Amygdala (tissue), 56 donors: ENCODE measurements around the gene ARF6.
"Not testable (repeated sequence)": the region's sequence is repeated elsewhere in the genome, so short reads cannot be mapped to it uniquely, and the experiment has no call there.

ENCODE experiments used
- DNase-seq, 56 donors: peaks; one replicate each; lab custom pipeline; 2025; lab: John Stamatoyannopoulos, UW

ARF6 gene

DNA sequence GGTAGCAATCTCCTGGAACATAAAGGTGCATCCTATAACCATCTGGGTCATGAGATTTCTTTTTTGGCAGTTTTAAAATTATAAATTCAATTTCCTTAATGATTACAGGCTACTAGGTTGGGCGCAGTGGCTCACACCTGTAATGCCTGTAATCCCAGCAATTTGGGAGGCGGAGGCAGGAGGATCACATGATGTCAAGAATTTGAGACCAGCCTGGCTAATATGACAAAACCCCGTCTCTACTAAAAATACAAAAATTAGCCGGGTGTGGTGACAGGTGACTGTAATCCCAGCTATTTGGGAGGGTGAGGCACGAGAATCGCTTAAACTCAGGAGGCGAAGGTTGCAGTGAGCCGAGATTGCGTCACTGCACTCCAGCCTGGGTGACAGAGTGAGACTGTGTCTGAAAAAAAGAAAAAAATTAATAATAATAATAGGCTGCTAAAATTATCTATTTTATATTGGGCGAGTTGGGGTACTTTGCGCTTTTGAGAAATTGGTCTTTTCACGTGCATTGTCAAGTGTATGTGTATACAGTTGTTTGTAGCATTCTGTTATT is 17.2 kb upstream of the ARF6 start:
- DNase-seq, result no peak

DNA sequence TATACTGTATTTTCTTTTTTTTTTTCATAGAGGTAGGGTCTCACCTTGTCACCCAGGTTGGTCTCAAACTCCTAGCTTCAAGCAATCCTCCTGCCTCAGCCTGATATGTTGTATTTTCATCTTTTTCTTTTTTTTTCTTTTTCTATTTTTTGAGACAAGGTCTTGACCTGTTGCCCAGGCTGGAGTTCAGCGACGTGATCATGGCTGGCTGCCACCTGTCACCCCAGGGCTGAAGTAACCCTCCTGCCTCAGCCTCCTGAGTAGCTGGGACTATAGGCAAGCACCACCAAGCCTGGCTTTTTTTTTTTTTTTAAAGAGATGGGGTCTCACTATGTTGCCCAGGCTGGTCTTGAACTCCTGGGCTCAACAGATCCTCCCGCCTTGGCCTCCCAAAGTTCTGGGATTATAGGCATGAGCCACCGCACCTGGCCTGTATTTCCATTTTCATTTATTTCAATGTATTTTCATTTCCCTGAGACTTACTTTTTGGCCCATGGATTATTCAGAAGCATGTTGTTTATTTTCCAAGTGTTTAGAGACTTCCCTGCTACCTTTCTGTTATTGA is 16.2 kb upstream of the ARF6 start:
- DNase-seq, result no peak

DNA sequence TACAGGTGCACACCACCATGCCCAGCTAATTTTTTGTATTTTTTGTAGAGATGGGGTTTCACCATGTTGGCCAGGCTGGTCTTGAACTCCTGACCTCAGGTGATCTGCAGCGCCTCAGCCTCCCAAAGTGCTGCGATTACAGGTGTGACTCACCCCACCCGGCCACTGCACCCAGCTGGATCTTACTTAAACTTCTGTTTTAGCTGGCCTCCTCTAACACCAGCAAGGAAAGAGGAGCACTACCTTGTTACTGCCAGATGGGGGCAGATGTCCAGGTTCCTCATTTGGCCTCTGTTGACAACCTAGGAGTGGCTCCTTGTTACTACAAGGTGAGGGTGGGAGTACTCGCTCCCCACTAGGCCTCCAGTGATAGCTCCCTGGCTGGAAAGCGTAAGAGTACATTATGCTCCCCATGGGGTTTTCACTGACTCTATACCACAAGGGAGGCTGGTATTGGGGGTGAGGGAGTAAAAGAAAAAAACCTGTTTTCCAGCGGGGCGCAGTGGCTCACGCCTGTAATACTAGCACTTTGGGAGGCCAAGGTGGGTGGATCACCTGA is 13.2 kb upstream of the ARF6 start:
- peak in 2 of 56 donors; percentile 3 to 7 for DNase-seq

DNA sequence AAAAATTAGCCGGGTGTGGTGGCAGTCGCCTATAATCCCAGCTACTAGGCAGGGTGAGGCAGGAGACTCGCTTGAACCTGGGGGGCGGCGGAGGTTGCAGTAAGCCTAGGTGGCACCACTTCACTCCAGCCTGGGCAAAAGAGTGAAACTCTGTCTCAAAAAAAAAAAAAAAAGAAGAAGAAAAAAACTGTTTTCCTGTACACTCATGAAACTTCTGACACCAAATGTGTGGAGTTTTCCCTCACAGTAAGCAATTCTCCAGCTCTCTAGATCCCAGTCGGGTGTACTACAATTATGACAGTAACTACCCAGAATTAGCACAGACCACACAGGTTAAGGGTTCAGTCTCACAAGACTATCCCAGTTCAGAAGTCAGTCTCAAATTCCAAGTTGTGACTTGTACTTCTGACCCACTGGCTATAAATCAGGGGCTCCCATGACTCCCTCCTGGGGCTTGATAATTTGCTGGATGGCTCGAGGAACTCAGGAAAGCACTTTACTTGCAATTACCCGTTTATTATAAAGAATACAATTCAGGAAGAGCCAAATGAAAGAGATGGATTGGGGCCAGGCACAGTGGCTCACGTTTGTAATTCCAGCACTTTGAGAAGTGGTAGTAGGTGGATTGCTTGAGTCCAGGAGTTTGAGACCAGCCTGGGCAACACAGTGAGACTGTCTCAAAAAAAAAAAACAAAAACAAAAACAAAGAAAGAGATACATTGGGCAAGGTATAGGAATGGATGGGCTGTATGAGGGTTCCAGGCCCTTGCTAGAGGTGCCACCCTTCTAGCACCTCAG is 12.4 kb upstream of the ARF6 start:
- no peak for DNase-seq

DNA sequence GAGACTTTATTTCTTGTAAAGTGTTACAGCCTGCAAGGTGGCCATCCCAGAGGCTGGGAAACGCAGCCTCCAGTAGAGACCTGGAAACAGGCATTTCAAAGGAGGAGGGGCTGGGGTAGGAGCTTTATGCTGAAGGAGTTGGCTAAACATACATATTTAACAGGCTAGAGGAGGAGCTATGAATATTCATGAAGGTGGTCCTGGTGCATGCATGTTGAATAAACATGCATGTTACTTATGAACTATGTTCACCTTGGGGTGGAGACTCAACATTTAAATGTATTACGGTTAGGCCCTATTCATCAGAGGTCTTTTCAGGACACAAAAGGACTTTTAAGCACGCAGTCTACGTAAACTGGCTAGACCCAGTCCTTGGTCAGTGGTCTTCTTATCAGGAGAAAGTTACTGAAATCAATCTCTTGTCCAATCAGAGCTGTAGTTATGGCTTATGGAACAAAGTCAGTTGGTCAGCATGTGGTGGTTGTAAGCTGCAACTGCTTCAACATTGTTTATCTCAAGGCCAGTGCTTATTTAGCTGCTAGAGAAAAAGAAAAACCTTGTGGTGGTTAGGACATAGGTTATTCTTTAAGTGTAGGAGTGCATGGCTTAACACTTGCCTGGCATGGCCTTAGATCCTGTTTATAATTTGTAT is 11.4 kb upstream of the ARF6 start:
- DNase-seq, result no peak

DNA sequence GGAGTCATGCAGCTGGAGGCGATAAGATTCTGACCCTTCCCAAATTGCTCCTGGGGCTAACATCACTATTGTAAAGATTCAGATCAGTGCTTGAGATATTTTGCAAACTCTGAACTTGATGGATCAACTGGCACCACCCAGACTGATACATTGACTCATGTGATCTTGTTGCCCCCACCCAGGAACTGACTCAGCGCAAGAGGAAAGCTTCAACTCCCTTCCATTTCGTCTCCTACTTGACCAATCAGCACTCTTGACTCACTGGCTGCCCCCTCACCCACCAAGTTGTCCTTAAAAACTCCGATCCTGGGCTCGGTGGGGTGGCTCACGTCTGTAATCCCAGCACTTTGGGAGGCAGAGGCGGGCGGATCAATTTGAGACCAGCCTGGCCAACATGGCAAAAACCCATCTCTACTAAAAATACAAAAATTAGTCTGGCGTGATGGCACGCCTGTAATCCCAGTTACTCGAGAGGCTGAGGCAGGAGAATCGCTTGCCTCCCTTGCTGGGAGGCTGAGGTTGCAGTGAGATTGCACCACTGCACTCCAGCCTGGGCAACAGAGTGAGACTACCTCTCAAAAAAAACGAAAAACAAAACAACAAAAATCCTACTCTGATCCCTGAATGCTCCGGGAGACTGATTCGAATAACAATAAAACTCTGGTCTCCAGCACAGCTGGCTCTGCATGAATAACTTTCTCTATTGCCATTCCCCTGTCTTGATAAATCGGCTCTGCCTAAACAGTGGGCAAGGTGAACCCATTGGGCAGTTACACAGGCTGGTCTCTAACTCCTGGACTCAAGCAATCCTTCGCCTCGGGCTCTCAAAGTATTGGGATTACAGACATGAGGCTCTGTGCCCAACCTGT is 9.8 kb upstream of the ARF6 start:
- DNase-seq, result no peak

DNA sequence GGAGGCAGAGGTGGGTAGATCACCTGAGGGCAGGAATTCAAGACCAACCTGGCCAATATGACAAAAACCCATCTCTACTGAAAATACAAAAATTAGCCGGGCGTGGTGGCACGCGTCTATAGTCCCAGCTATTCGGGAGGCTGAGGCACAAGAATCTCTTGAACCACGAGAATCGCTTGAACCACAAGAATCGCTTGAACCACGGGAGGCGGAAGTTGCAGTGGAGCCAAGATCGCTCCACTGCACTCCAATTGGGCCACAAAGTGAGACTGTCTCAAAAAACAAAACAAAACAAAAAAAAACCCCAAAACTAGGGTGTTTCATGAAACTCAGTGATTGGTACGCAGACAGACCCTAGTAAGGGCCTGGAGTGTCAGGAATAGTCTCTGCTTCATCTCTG is 6.4 kb upstream of the ARF6 start:
- DNase-seq, result no peak

DNA sequence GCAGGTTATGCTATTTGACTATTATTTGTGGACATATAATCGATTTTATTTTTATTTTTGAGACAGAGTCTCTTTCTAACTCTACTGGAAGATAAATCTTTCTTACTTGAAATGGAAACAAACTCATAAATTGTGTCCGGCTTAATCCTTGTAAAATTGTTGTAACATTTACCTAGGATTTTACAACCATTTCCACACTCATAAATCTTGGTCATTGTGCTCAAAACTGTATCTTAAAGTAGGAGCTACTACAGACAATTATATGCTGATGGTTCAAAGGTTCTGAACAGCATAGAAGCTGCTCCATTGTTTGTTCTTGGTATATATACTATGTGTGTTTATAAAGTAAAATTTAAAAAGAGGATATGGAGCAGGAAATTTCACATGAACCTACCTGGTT is 4.6 kb upstream of the ARF6 start:
- no peak for DNase-seq

DNA sequence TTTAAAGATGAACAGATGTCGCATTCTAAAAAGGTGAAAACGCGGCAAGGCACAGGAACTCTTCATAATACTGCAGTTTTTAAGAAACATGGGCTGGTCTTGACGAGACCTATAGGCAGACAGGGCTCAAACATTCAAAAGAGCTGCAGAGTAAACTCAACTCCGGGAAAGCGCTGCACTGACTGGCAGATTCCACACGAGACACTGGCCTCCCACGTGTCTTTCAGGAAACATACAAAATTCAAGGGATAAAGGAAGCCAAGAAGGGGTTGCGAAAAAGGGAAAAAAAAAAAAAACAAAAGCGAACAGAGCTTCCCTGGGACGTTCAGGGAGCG is 614 bp upstream of the ARF6 start:
- peak in 32 of 56 donors; percentile 21 to 88 (median 64) for DNase-seq

DNA sequence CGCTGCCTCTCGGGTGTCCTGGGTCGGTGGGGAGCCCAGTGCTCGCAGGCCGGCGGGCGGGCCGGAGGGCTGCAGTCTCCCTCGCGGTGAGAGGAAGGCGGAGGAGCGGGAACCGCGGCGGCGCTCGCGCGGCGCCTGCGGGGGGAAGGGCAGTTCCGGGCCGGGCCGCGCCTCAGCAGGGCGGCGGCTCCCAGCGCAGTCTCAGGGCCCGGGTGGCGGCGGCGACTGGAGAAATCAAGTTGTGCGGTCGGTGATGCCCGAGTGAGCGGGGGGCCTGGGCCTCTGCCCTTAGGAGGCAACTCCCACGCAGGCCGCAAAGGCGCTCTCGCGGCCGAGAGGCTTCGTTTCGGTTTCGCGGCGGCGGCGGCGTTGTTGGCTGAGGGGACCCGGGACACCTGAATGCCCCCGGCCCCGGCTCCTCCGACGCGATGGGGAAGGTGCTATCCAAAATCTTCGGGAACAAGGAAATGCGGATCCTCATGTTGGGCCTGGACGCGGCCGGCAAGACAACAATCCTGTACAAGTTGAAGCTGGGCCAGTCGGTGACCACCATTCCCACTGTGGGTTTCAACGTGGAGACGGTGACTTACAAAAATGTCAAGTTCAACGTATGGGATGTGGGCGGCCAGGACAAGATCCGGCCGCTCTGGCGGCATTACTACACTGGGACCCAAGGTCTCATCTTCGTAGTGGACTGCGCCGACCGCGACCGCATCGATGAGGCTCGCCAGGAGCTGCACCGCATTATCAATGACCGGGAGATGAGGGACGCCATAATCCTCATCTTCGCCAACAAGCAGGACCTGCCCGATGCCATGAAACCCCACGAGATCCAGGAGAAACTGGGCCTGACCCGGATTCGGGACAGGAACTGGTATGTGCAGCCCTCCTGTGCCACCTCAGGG is 679 bp downstream of the ARF6 start:
- DNase-seq, result peak in 21 of 56 donors; percentile 24 to 69 (median 44)

DNA sequence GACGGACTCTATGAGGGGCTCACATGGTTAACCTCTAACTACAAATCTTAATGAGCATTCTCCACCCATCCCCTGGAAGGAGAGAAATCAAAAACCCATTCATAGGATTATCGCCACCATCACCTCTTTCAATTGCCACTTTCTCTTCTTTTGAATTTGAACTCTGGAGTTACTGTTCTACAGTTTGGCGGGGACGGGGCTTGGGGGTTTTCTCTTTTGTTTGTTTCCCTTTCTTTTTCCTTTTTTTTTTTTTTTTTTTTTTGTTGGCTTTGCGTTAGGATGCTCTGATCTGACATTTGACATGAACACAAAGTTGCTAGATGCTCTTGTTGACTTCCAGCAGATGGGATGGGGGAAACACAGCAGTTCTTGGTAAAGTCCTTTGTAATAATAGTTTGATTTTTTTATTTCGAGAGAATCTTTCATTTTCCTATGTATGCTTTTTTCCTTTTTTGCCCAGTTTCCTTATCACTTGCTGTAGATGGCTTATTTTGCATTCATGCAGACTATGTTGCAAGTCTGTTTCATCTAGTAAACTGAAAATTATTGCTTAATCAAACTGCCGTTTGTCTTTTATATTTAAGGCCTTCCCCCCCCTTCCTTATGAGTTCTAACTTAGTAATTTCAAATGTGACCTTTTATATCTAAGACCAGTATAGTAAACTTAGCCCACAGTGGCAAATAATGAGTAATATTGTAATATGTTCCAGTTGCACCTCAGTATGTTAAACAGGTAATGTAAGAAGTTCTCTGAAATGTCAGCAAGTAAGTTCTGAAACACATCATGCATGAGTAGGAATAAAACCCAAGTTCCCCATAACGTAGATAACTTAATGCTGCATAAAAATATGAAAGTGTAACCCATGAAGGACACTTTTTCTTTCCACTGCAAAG is 1.6 kb downstream of the ARF6 start:
- not testable (repeated sequence) for DNase-seq

DNA sequence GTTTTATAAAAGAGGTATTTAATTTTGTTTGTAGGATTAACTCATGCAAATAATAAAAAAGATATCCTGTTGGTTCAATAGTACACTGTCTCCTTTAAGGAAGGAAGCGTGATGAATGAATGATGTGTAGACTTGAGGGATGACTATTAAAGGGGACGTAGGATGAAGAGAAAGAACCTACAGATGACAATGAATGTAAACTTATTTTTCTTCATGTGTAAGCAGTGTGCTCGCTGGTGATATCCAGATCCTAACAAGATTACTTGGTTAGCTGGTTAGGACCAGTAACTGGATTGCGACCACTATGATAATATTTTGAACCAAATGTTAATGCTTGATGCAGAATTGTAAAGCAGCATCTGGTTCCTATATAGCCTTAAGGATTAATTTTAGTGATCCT is 2.6 kb downstream of the ARF6 start:
- DNase-seq, result no peak

DNA sequence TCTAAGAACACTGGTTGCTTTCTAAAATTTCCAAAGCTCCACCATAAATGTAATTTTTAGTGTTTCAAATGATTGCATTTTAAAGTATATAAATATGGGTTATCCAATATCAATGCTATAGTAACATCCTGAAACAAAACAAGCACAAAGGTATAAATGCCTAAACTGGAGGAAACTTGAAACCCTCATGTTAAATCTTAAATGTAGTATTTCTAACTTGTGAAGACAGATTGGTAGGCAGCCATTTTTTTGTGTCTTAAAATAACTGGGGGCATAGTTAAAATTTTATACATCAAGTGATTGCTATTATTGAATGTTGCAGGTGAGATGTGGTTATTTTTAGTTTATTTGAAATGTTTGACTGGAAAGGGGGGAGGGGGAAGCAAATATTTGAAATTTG is 3.4 kb downstream of the ARF6 start:
- not testable (repeated sequence) for DNase-seq

DNA sequence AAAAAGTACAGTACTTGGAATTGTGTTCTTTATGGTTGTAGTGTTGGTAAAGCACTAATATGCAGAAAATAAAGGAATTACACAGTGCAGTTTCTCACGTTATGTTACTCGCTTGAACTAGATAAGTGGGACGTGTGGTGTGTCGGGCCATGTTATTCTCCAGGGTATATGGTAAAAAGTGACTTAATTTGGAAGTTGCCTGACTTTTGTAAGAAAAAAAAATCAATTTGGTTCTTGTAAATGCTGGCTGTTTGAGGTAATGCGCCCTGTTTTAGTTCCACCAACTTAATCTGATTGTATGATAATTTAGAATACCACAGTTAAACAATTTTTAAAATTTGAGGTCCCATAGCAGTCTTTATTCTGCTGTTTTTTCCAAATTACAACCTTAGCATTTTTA is 4.1 kb downstream of the ARF6 start:
- no peak for DNase-seq

DNA sequence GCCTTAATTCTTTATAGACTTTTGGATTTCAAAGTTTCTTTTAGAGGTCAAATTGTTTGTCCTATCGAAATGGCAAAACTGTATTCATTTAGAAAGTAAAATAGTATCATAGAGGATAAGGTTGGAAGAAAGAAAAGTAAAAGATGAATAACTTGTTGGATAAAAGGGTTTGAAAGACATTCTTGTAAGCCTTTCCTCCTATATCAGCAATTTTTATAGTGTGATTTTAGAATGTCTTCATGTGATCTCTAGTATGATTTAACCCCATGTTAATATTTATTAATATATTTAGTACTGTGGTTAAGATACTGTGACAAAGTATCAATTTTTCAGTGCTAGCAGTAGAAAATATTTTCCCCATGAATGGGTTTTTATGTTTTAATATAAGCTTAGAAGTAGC is 4.5 kb downstream of the ARF6 start:
- DNase-seq, result no peak

DNA sequence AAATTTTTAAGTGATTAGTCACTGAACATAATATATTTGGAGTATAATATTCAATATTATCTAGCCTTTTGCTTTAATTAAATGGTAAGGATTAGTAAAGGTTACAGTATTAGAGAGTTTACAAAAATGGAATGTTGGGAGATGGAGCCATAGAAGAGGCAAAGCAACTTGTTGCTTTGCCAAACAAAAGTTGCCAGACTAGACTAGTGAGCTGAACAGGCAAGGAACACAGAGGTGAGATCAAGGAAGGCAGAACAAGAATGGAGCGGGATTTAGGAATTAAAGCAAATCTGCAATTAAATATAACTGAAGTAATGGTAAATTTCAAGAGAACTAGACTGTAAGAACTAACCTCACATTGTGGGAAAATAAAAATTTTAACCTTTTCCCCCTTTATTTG is 5.1 kb downstream of the ARF6 start:
- no peak for DNase-seq

DNA sequence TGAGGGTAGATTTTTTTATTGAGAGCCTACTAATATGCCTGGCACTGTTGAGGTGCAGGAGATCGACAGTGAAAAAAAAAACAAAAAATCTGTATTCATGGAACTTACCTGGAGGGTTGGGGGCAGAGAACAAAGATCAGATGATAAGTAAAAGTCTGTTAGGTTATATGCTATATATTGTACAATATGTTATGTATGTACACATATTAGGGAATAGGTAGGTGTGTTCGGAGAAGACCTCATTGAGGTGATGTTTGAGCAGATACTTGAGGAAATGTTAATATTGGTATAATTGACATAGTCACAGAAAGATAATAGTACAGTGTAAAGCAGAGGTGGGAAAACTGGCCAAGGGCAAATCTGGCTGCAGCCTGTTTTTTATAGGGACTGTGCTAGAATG is 5.6 kb downstream of the ARF6 start:
- no peak for DNase-seq

DNA sequence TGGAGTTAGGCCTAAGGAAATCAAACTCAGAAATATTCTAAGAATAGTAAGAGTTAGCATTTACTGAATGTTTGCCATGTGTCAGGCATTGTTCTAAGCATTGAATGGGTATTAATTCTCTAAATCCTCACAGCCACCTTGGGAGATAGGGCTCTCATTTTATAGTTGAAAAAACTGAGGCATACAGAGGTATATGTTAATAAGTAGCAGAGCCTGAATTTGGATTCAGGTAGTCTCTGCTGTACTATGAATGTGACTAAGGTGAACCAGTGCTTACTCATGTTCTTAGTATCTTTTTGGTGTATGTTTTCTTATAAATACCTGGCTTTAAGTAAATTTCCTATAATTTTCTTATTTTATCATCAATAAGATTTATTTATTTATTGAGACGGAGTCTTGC is 8.1 kb downstream of the ARF6 start:
- DNase-seq, result no peak
